Chondrocyte (in vitro differentiated cells): ENCODE measurements around the gene IFT172. TPM values are rescaled to one million over a fixed set of nuclear protein-coding genes. Genes with fewer than 3 reads are reported as not detected.
A peak's percentile ranks its signal among the peaks of the same experiment; 100 is the strongest.

Experiments used
- DNase-seq: peaks from one replicate; pipeline ENCODE4 v3.0.0; 2021; ENCODE audit warnings: mixed read lengths, low spot score
- H3K27ac Mint-ChIP-seq: one replicate; pipeline ENCODE4 v1.8.0; 2021; ENCODE audit warnings: mild to moderate bottlenecking, moderate library complexity, mixed read lengths; ENCODE audit not compliant: unreplicated experiment
- H3K27me3 Mint-ChIP-seq: 2 replicates; pipeline ENCODE4 v1.8.0; 2021; ENCODE audit warnings: low read depth, mixed read lengths
- H3K36me3 Mint-ChIP-seq: 2 replicates; pipeline ENCODE4 v1.8.0; 2021; ENCODE audit warnings: low read depth, mixed read lengths
- H3K4me1 Mint-ChIP-seq: 2 replicates; pipeline ENCODE4 v1.8.0; 2021; ENCODE audit warnings: low read depth, mild to moderate bottlenecking, mixed read lengths
- H3K4me3 Mint-ChIP-seq: one replicate; pipeline ENCODE4 v1.8.0; 2021; ENCODE audit warnings: mild to moderate bottlenecking, moderate library complexity, mixed read lengths; ENCODE audit not compliant: unreplicated experiment
- H3K9me3 Mint-ChIP-seq: 2 replicates; pipeline ENCODE4 v1.8.0; 2021; ENCODE audit warnings: low read depth, mixed read lengths
- total RNA-seq: library from RNA; stranded (reverse); gene quantifications from 3 replicates; pipeline ENCODE4 v1.2.1, GENCODE V29; 2021
- TF ChIP-seq, protein P1 (sequence below): fragments of 200-600 bp; sonication (generic); IDR thresholded peaks from 2 replicates; pipeline ENCODE4 v1.5.0; 2021; ENCODE audit warnings: antibody characterized with exemption, mild to moderate bottlenecking, moderate library complexity

IFT172 gene
- total RNA-seq, 1 donor from 2014 or later: 21.5 TPM

DNA sequence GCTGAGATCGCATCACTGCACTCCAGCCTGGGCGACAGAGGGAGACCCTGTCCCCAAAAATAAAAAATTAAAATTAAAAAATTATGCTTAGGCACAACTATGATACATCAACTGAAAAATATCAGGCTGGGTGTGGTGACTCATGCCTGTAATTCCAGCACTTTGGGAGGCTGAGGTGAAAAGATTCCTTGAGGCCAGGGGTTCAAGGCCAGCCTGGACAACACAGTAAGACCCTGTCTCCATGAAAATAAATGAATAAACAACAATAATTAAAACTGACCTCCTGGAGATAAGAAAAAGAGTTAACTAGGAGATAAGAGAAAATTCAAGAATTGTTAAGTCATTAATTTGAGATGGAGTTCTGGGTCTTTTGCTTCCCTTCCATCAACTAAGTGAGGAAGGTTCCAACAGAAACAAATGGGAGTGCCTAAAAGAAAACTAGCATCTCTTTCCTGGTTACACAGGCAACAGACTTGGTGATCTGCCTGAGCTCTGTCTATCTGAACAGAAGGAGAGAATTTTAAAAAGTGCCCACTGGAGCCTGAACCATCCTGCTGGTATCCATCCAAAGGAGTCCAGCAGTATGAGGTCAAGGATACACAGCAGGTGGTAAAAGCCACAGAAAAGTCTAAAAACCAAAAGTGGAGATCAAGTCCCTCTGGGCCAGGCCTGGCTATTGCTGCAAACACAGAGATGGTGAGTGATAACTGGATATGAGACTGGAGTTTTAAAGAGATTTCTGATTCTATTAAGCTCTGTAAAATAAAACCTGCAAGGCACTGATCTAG, 89.0 kb downstream of the IFT172 start:
- DNase-seq: no peak
- peak overlapping the region; percentile 64 for H3K27ac Mint-ChIP-seq
- no peaks in the 10 kb centered on the region for H3K36me3 Mint-ChIP-seq
- no peaks in the 10 kb centered on the region for H3K27me3 Mint-ChIP-seq
- H3K4me1 Mint-ChIP-seq: peaks cover 10% of the 10 kb centered on the region
- no peak overlapping the region for H3K4me3 Mint-ChIP-seq
- no peaks in the 10 kb centered on the region for H3K9me3 Mint-ChIP-seq
- TF ChIP-seq, protein P1, sequence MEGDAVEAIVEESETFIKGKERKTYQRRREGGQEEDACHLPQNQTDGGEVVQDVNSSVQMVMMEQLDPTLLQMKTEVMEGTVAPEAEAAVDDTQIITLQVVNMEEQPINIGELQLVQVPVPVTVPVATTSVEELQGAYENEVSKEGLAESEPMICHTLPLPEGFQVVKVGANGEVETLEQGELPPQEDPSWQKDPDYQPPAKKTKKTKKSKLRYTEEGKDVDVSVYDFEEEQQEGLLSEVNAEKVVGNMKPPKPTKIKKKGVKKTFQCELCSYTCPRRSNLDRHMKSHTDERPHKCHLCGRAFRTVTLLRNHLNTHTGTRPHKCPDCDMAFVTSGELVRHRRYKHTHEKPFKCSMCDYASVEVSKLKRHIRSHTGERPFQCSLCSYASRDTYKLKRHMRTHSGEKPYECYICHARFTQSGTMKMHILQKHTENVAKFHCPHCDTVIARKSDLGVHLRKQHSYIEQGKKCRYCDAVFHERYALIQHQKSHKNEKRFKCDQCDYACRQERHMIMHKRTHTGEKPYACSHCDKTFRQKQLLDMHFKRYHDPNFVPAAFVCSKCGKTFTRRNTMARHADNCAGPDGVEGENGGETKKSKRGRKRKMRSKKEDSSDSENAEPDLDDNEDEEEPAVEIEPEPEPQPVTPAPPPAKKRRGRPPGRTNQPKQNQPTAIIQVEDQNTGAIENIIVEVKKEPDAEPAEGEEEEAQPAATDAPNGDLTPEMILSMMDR: no peak

GRCh38 chr2:27398962-27399361, 90.6 kb downstream of the IFT172 start:
- peak overlapping the region; percentile 54 for H3K27ac Mint-ChIP-seq
- no peak for DNase-seq
- no peaks in the 10 kb centered on the region for H3K9me3 Mint-ChIP-seq
- TF ChIP-seq, protein P1: no peak
- H3K36me3 Mint-ChIP-seq: no peaks in the 10 kb centered on the region
- H3K27me3 Mint-ChIP-seq: no peaks in the 10 kb centered on the region
- H3K4me3 Mint-ChIP-seq: no peak overlapping the region
- H3K4me1 Mint-ChIP-seq: peaks cover 10% of the 10 kb centered on the region

Other genes starting within 250 kb of the IFT172 start
- 0.17 to 0.31 TPM in 2 of 3 replicates, not detected in the other for gene SLC30A3, start 226.7 kb downstream of the IFT172 start, total RNA-seq
- gene DNAJC5G, start 214.3 kb downstream of the IFT172 start, total RNA-seq: not detected in 3 replicates
- gene TRIM54, start 207.3 kb downstream of the IFT172 start, total RNA-seq: not detected in 3 replicates
- gene UCN, start 181.3 kb downstream of the IFT172 start, total RNA-seq: 1.2 to 2.7 TPM (median 1.5 TPM) in 3 replicates
- gene MPV17, start 166.6 kb downstream of the IFT172 start, total RNA-seq: 57.6 to 68.7 TPM (median 57.7 TPM) in 3 replicates
- gene GTF3C2, start 133.0 kb downstream of the IFT172 start, total RNA-seq: 42.0 to 55.3 TPM (median 43.2 TPM) in 3 replicates
- 43.1 to 46.2 TPM (median 44.0 TPM) in 3 replicates for gene EIF2B4, start 119.4 kb downstream of the IFT172 start, total RNA-seq
- gene SNX17, start 119.1 kb downstream of the IFT172 start, total RNA-seq: 108 to 130 TPM (median 111 TPM) in 3 replicates
- gene ZNF513, start 109.0 kb downstream of the IFT172 start, total RNA-seq: 15.3 to 23.2 TPM (median 15.5 TPM) in 3 replicates
- 55.7 to 72.8 TPM (median 59.4 TPM) in 3 replicates for gene PPM1G, start 80.2 kb downstream of the IFT172 start, total RNA-seq
- gene NRBP1, start 61.1 kb downstream of the IFT172 start, total RNA-seq: 125 to 143 TPM (median 128 TPM) in 3 replicates
- 1.1 to 3.6 TPM (median 1.4 TPM) in 3 replicates for gene KRTCAP3, start 47.4 kb downstream of the IFT172 start, total RNA-seq
- 8.6 to 17.7 TPM (median 17.4 TPM) in 3 replicates for gene FNDC4, start 5.5 kb upstream of the IFT172 start, total RNA-seq
- 0.21 TPM in 1 of 3 replicates, not detected in the others for gene GCKR, start 7.1 kb upstream of the IFT172 start, total RNA-seq
- 27.8 to 34.7 TPM (median 29.5 TPM) in 3 replicates for gene ZNF512, start 93.3 kb upstream of the IFT172 start, total RNA-seq
- 1.6 to 2.7 TPM (median 1.7 TPM) in 3 replicates for gene CCDC121, start 139.3 kb upstream of the IFT172 start, total RNA-seq
- 24.1 to 31.0 TPM (median 26.5 TPM) in 3 replicates for gene GPN1, start 139.3 kb upstream of the IFT172 start, total RNA-seq
- gene SUPT7L, start 173.9 kb upstream of the IFT172 start, total RNA-seq: 29.1 to 37.1 TPM (median 30.7 TPM) in 3 replicates
- 16.4 to 24.3 TPM (median 18.8 TPM) in 3 replicates for gene SLC4A1AP, start 174.1 kb upstream of the IFT172 start, total RNA-seq